Nephron (organoid): Measurements from ENCODE around the gene POLD2.

Source experiments
- H3K27ac Mint-ChIP-seq, 3 experiments: 2 replicates each; pipeline ENCODE4 v1.8.0; 2020; ENCODE audit warnings: mixed read lengths in 3 of 3, mild to moderate bottlenecking in 2 of 3, moderate library complexity in 1 of 3
- H3K27me3 Mint-ChIP-seq: 2 replicates; pipeline ENCODE4 v1.8.0; 2021; ENCODE audit warnings: low read depth, mild to moderate bottlenecking, moderate library complexity, mixed read lengths
- H3K36me3 Mint-ChIP-seq: 2 replicates; pipeline ENCODE4 v1.8.0; 2020; ENCODE audit warnings: low read depth, mixed read lengths
- H3K4me1 Mint-ChIP-seq: 2 replicates; pipeline ENCODE4 v1.8.0; 2020; ENCODE audit warnings: mixed read lengths
- H3K4me3 Mint-ChIP-seq, 3 experiments: 2 replicates each; pipeline ENCODE4 v1.8.0; 2020; ENCODE audit warnings: mild to moderate bottlenecking in 3 of 3, mixed read lengths in 3 of 3, moderate library complexity in 2 of 3
- H3K9me3 Mint-ChIP-seq: 2 replicates; pipeline ENCODE4 v1.8.0; 2020; ENCODE audit warnings: mixed read lengths
- CTCF ChIP-seq, 3 experiments: fragments of 200-600 bp; sonication (generic); IDR thresholded peaks; one replicate each; pipeline ENCODE4 v1.5.0; 2021; ENCODE audit warnings: antibody characterized with exemption in 3 of 3; ENCODE audit not compliant: unreplicated experiment in 3 of 3

The POLD2 gene

GRCh38 chr7:44097064-44097932, 26.1 kb downstream of the POLD2 start:
- no peaks in the 10 kb centered on the region for H3K36me3 Mint-ChIP-seq
- H3K27ac Mint-ChIP-seq = peak overlapping the region in 1 of 3 experiments; percentile 29
- H3K9me3 Mint-ChIP-seq = no peaks in the 10 kb centered on the region
- no peak for TF ChIP-seq CTCF (IDR thresholded peaks at IDR 0.05; ENCODE audit: unreplicated experiment in 3 of 3)
- peaks cover 35% of the 10 kb centered on the region for H3K4me1 Mint-ChIP-seq
- H3K27me3 Mint-ChIP-seq = peaks cover 7% of the 10 kb centered on the region
- H3K4me3 Mint-ChIP-seq = no peak overlapping the region

GRCh38 chr7:44096326-44096881, 26.9 kb downstream of the POLD2 start:
- peaks cover 4% of the 10 kb centered on the region for H3K27me3 Mint-ChIP-seq
- no peak for TF ChIP-seq CTCF (IDR thresholded peaks at IDR 0.05; ENCODE audit: unreplicated experiment in 3 of 3)
- no peaks in the 10 kb centered on the region for H3K36me3 Mint-ChIP-seq
- no peak overlapping the region for H3K4me3 Mint-ChIP-seq
- H3K27ac Mint-ChIP-seq = peak overlapping the region in 1 of 3 experiments; percentile 29
- H3K9me3 Mint-ChIP-seq = no peaks in the 10 kb centered on the region
- H3K4me1 Mint-ChIP-seq = peaks cover 31% of the 10 kb centered on the region

- TF ChIP-seq CTCF (IDR thresholded peaks at IDR 0.05; ENCODE audit: unreplicated experiment in 3 of 3) = no peak
- Mint-ChIP-seq H3K36me3 (no peaks in the 10 kb centered on the region), H3K9me3 (no peaks in the 10 kb centered on the region), H3K27ac (peak overlapping the region in 1 of 3 experiments; percentile 89), H3K4me3 (no peak overlapping the region), H3K27me3 (peaks cover 4% of the 10 kb centered on the region), H3K4me1 (peaks cover 32% of the 10 kb centered on the region)
Observed at GRCh38 chr7:44095781-44096180, 27.6 kb downstream of the POLD2 start.

GRCh38 chr7:44094883-44095592, 28.3 kb downstream of the POLD2 start:
- Mint-ChIP-seq H3K9me3 (no peaks in the 10 kb centered on the region), H3K27me3 (peaks cover 4% of the 10 kb centered on the region), H3K36me3 (no peaks in the 10 kb centered on the region), H3K4me3 (no peak overlapping the region), H3K27ac (peak overlapping the region; percentile 36 to 89 (median 84)), H3K4me1 (peaks cover 32% of the 10 kb centered on the region)
- TF ChIP-seq CTCF (IDR thresholded peaks at IDR 0.05; ENCODE audit: unreplicated experiment in 3 of 3) = no peak

GRCh38 chr7:44094365-44094764, 29.0 kb downstream of the POLD2 start:
- peak overlapping the region; percentile 36 to 89 (median 84) for H3K27ac Mint-ChIP-seq
- no peak for TF ChIP-seq CTCF (IDR thresholded peaks at IDR 0.05; ENCODE audit: unreplicated experiment in 3 of 3)
- no peaks in the 10 kb centered on the region for H3K9me3 Mint-ChIP-seq
- H3K4me1 Mint-ChIP-seq = peaks cover 27% of the 10 kb centered on the region
- H3K36me3 Mint-ChIP-seq = no peaks in the 10 kb centered on the region
- peaks cover 4% of the 10 kb centered on the region for H3K27me3 Mint-ChIP-seq
- H3K4me3 Mint-ChIP-seq = no peak overlapping the region
